LHCN-M2 (cell line): ENCODE results near the gene DACT2. TPM values are rescaled to one million over a fixed set of nuclear protein-coding genes. Genes with fewer than 3 reads are reported as not detected.
"Not testable (repeated sequence)": the region's sequence is repeated elsewhere in the genome, so short reads cannot be mapped to it uniquely, and the experiment has no call there.

Experiments used
- DNase-seq: peaks from one replicate; pipeline ENCODE4 v3.0.0-alpha.2; 2012; ENCODE audit warnings: low read depth
- total RNA-seq: library from RNA; depleted of rRNA; stranded (reverse); fragments of >200 nt; gene quantifications from 2 replicates; pipeline ENCODE4 v1.2.3, GENCODE V29; 2014

The DACT2 gene
- total RNA-seq, 1 experiment from 2014 or later: not detected

GRCh38 chr6:168322966-168323365, 3.4 kb upstream of the DACT2 start:
- DNase-seq: no peak

GRCh38 chr6:168320634-168321033, 1.1 kb upstream of the DACT2 start:
- DNase-seq: no peak

GRCh38 chr6:168318579-168319278, 848 bp downstream of the DACT2 start:
- DNase-seq: no peak

- no peak for DNase-seq
Observed at GRCh38 chr6:168318090-168318489, 1.5 kb downstream of the DACT2 start.

- no peak for DNase-seq
Observed at GRCh38 chr6:168315596-168315995, 4.0 kb downstream of the DACT2 start.

- DNase-seq: no peak
Observed at GRCh38 chr6:168314948-168315347, 4.6 kb downstream of the DACT2 start.

GRCh38 chr6:168314021-168314420, 5.6 kb downstream of the DACT2 start:
- DNase-seq: no peak

GRCh38 chr6:168313431-168314011, 6.1 kb downstream of the DACT2 start:
- no peak for DNase-seq

- not testable (repeated sequence) for DNase-seq
Observed at GRCh38 chr6:168312125-168312507, 7.5 kb downstream of the DACT2 start.

- DNase-seq: no peak
Observed at GRCh38 chr6:168311410-168312124, 8.0 kb downstream of the DACT2 start.

- no peak for DNase-seq
Observed at GRCh38 chr6:168310945-168311344, 8.6 kb downstream of the DACT2 start.

- DNase-seq: no peak
Observed at GRCh38 chr6:168310403-168310802, 9.2 kb downstream of the DACT2 start.

- no peak for DNase-seq
Observed at GRCh38 chr6:168309997-168310396, 9.6 kb downstream of the DACT2 start.

- no peak for DNase-seq
Observed at GRCh38 chr6:168309183-168309582, 10.4 kb downstream of the DACT2 start.

- DNase-seq: no peak
Observed at GRCh38 chr6:168308390-168309144, 11.0 kb downstream of the DACT2 start.

GRCh38 chr6:168307695-168308021, 11.9 kb downstream of the DACT2 start:
- DNase-seq: no peak

- DNase-seq: no peak
Observed at GRCh38 chr6:168307015-168307694, 12.4 kb downstream of the DACT2 start.

GRCh38 chr6:168305863-168306262, 13.7 kb downstream of the DACT2 start:
- DNase-seq: no peak

GRCh38 chr6:168305096-168305749, 14.4 kb downstream of the DACT2 start:
- DNase-seq: no peak

- DNase-seq: no peak
Observed at GRCh38 chr6:168304752-168305015, 14.9 kb downstream of the DACT2 start.

- DNase-seq: no peak
Observed at GRCh38 chr6:168303982-168304751, 15.4 kb downstream of the DACT2 start.
